ENCODE data around the gene SLC25A29. TPM values are rescaled to one million over a fixed set of nuclear protein-coding genes. Genes with fewer than 3 reads are reported as not detected.
A peak's percentile ranks its signal among the peaks of the same experiment; 100 is the strongest.
"Not testable (repeated sequence)": the region's sequence is repeated elsewhere in the genome, so short reads cannot be mapped to it uniquely, and the experiment has no call there.

Gene SLC25A29
- total and polyA plus RNA-seq, 12 donors = 9.0 to 277 (median 88.4) TPM

DNA sequence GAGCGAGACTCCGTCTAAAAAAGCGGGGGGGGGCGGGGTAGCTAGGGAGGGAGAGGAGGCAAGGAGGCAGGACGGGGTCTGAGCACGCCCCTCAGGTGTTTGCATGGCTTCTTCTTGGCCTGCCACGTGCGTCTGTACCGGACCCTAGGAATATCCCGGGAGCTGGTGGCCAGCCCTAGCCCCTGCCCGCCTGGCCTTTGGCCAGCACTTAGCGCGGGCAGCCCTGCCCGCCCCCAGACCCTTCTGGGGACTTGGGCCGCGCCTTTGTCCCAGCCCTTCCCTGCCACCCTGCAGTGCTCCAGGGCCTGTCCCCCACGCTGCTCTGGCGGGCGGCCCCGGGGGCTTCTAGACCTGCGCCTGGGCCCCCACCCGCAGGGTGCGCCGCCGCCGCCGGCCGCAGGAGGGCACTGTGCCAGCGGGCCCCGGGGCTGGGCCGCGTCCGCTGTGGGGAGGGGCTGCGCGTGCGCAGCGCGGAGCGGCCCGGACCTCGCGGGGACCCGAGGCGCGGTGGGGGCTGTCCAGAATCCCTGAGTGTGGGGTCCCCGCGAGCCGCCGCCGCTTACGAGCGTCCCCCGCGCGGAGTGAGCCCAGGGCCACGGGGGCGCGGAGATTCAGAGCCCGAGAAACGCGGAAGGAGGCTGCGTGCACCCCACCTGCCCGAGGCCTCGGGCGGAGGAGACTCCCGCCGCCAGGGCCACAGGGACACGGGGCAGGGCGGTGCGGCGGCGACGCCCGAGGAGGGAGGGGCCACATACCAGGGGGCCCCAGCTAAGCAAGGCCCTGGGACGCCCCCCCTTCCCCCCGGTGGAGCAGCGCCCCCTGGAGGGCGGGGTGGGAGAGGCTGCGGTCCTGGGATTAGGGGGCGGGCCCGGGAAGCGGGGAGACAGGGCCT lies 21.0 kb downstream of the SLC25A29 start:
- peak overlapping the region in 3 of 4 donors; percentile 48 to 83 (median 63) for H3K4me3 ChIP-seq
- WGBS, 4 donors = 0 to 2% (median 1%) methylated on average over 10 to 81 of the region's 82 CpGs
- H3K27me3 ChIP-seq = no peaks in the 10 kb centered on the region
- peak overlapping the region in 4 of 5 donors; percentile 64 to 88 (median 86) for H3K27ac ChIP-seq
- TF ChIP-seq POLR2A (IDR thresholded peaks at IDR 0.05) (peak in 1 of 2 donors; percentile 16), CTCF (IDR thresholded peaks at IDR 0.05) (peak; percentile 55 to 85 (median 66))
- peak; percentile 53 to 82 (median 65) for DNase-seq
- intact Hi-C loops (cut with DNase I) = no loop called here
- H3K9me3 ChIP-seq (replicated peaks in 1 of 3) = no peaks in the 10 kb centered on the region
- no peaks in the 10 kb centered on the region for H3K36me3 ChIP-seq (replicated peaks in 1 of 2)
- H3K4me1 ChIP-seq (replicated peaks in 1 of 2) = peaks cover 16 to 25% of the 10 kb centered on the region in 2 donors

DNA sequence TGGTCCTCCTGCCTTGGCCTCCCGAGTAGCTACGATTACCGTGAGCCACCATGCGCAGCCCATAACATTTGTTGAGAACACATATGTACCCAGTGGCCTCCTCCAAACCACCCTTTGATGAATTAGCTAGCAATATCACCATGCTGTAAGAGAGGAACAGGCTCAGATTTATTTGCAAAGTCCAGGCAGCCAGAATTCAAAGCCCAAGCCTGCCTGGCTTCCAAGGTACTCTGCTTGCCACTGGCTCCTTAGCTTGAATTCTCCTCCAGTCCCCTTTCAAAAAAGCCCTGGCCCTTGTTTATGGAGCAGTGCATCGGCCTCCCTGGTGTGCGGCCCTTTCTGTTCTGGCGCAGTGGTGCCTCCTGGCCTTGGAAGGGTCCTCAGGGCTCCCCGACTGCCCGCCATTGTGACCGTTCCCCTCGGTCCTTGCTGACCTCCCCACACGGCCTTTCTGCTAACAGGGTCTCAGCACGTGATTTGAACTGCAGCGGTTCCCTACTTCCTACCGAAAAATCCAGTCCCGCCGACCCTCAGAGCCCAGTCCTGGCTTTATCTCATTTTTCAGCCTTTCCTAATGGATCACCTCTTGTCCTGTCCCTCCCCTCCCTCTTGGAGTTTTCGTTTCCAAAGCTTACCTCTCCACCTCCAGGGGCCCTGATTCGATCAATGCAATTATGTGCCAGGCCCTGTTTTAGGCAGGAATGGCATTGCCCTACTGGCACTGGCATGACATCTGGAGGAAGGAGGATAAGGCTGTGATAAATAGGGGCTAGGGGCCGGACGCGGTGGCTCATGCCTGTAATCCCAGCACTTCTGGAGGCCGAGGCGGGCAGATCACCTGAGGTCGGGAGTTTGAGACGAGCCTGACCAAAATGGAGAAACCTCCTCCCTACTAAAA lies 22.0 kb downstream of the SLC25A29 start:
- DNase-seq = peak in 4 of 7 donors; percentile 16 to 55 (median 30)
- Histone ChIP-seq H3K27ac (peak overlapping the region in 4 of 5 donors; percentile 64 to 88 (median 86)), H3K27me3 (no peaks in the 10 kb centered on the region), H3K9me3 (replicated peaks in 1 of 3) (no peaks in the 10 kb centered on the region), H3K36me3 (replicated peaks in 1 of 2) (no peaks in the 10 kb centered on the region), H3K4me1 (replicated peaks in 1 of 2) (peaks cover 16 to 33% of the 10 kb centered on the region in 2 donors), H3K4me3 (peak overlapping the region in 2 of 4 donors; percentile 48 to 83)
- TF ChIP-seq POLR2A (IDR thresholded peaks at IDR 0.05) (no peak), CTCF (IDR thresholded peaks at IDR 0.05) (no peak)
- WGBS, 4 donors = 63 to 66% (median 65%) methylated on average over 26 of the region's 26 CpGs
- intact Hi-C loops (cut with DNase I) = no loop called here

DNA sequence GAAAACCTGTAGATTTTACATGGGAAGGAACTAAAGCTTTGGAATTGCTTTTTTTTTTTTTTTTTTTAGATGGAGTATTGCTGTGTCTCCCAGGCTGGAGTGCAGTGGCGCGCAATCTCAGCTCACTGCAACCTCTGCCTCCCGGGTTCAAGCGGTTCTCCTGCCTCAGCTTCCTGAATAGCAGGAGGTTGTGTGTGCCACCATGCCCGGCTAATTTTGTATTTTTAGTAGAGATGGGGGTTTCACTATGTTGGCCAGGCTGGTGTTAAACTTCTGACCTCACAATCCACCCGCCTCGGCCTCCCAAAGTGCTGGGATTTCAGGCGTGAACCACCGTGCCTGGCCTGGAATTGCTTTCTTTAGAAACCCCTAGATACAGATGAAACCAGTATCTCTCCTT lies 22.8 kb downstream of the SLC25A29 start:
- intact Hi-C loops (cut with DNase I); H3K27me3 ChIP-seq; H3K4me3 ChIP-seq; H3K36me3 ChIP-seq (replicated peaks in 1 of 2); H3K27ac ChIP-seq; H3K9me3 ChIP-seq (replicated peaks in 1 of 3): not testable (repeated sequence)
- peaks cover 16 to 39% of the 10 kb centered on the region in 2 donors for H3K4me1 ChIP-seq (replicated peaks in 1 of 2)
- peak in 2 of 7 donors; percentile 19 to 51 for DNase-seq
- 93 to 100% (median 96%) methylated on average over 9 of the region's 9 CpGs for WGBS, 4 donors

DNA sequence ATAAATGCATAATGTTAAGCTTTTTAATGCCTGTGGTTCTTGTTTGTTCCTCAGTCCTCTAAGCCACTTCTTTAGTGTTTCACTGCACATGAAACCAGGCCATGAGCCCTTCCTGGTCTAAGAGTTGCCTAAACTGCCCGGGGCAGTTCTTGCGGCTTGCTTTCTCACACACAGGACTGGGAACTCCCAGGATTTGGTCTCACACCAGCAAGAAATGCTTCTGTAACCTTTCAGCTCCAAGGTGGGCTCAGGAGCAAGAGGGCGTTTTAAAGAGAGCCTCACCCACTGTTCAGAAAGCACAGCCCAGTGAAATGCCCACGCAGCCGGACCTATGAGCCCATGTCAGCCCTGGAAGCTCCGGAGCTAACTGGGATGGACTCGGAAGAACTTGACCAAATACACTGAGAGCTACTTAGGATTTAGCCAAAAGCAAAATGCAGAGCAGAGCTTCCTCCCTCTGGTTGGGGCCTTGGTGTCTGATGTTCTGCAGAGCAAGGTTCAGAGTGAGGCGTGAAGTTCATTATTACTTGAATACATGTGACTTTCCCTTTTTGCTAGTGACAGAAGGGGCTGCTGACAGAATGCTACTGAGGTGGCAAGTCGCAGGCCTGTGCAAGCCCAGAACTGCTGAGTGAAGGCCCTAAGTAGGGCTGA lies 23.4 kb downstream of the SLC25A29 start:
- H3K27ac ChIP-seq = no peak overlapping the region
- WGBS, 4 donors = 86 to 92% (median 90%) methylated on average over 9 of the region's 9 CpGs

More for the DNA sequence above, 23.4 kb downstream of the SLC25A29 start:
- Histone ChIP-seq H3K4me1 (replicated peaks in 1 of 2) (peaks cover 16 to 42% of the 10 kb centered on the region in 2 donors), H3K36me3 (replicated peaks in 1 of 2) (no peaks in the 10 kb centered on the region), H3K27me3 (no peaks in the 10 kb centered on the region), H3K9me3 (replicated peaks in 1 of 3) (no peaks in the 10 kb centered on the region), H3K4me3 (no peak overlapping the region)
- intact Hi-C loops (cut with DNase I) = no loop called here
- peak in 3 of 7 donors; percentile 13 to 37 (median 22) for DNase-seq
- TF ChIP-seq POLR2A (IDR thresholded peaks at IDR 0.05) = no peak
- no peak for TF ChIP-seq CTCF (IDR thresholded peaks at IDR 0.05)

Measured in adrenal gland (tissue), 12 donors.